ENCODE data around the gene POSTN. TPM values are rescaled to one million over a fixed set of nuclear protein-coding genes. Genes with fewer than 3 reads are reported as not detected.

The POSTN gene, protein sequence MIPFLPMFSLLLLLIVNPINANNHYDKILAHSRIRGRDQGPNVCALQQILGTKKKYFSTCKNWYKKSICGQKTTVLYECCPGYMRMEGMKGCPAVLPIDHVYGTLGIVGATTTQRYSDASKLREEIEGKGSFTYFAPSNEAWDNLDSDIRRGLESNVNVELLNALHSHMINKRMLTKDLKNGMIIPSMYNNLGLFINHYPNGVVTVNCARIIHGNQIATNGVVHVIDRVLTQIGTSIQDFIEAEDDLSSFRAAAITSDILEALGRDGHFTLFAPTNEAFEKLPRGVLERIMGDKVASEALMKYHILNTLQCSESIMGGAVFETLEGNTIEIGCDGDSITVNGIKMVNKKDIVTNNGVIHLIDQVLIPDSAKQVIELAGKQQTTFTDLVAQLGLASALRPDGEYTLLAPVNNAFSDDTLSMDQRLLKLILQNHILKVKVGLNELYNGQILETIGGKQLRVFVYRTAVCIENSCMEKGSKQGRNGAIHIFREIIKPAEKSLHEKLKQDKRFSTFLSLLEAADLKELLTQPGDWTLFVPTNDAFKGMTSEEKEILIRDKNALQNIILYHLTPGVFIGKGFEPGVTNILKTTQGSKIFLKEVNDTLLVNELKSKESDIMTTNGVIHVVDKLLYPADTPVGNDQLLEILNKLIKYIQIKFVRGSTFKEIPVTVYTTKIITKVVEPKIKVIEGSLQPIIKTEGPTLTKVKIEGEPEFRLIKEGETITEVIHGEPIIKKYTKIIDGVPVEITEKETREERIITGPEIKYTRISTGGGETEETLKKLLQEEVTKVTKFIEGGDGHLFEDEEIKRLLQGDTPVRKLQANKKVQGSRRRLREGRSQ
- 93.0 and 97.0 TPM in 2 replicates for total RNA-seq
- long read RNA-seq, transcript POSTN-202 (22 exons, 3,196 nt) = major isoform, 56 of 237 reads
- long read RNA-seq, transcript POSTN-203 (23 exons, 3,373 nt) = minor isoform, 12 of 237 reads
- long read RNA-seq, transcript POSTN-201 (21 exons, 3,071 nt) = minor isoform, 16 of 237 reads
- long read RNA-seq, partial matches to known transcripts = 135 of 237 reads
- long read RNA-seq, other reads (novel, unspliced or antisense) = 11 of 237 reads

DNA sequence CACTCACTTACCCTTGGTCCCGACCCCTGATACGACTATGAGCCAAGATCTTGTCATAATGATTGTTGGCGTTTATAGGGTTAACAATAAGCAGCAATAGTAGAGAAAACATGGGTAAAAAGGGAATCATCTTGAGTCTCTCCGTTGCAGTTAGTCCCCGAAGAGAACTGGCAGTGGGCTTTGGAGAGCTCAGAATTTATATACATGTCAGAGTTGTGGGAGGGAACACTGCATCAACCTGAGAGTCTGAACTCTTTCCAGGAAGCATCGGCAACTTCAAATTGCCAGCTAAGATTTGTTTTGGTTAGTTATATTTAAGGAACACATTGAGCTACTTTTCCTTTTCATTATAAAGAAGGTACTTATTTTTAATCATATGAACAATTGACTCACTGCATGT, at the start of gene POSTN:
POSTN (minus strand) TSS at position 172 of the 400 bp plus-strand sequence; CDS start at position 130, 42 bp downstream.
- peak within 1 kb of the TSS; percentile 86 for H3K4me3 Mint-ChIP-seq
- no peak for DNase-seq (ENCODE audit: low read depth, low spot score)
- H3K36me3 Mint-ChIP-seq (ENCODE audit: low read depth) = no peaks in the 10 kb centered on the region
- H3K27ac Mint-ChIP-seq (ENCODE audit: unreplicated experiment) = peak within 1 kb of the TSS; percentile 84
- peaks cover 70% of the 10 kb centered on the region for H3K4me1 Mint-ChIP-seq
- TF ChIP-seq, protein P1, sequence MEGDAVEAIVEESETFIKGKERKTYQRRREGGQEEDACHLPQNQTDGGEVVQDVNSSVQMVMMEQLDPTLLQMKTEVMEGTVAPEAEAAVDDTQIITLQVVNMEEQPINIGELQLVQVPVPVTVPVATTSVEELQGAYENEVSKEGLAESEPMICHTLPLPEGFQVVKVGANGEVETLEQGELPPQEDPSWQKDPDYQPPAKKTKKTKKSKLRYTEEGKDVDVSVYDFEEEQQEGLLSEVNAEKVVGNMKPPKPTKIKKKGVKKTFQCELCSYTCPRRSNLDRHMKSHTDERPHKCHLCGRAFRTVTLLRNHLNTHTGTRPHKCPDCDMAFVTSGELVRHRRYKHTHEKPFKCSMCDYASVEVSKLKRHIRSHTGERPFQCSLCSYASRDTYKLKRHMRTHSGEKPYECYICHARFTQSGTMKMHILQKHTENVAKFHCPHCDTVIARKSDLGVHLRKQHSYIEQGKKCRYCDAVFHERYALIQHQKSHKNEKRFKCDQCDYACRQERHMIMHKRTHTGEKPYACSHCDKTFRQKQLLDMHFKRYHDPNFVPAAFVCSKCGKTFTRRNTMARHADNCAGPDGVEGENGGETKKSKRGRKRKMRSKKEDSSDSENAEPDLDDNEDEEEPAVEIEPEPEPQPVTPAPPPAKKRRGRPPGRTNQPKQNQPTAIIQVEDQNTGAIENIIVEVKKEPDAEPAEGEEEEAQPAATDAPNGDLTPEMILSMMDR (conservative IDR thresholded peaks at IDR 0.05) = no peak
- no peaks in the 10 kb centered on the region for H3K27me3 Mint-ChIP-seq (ENCODE audit: low read depth)
- no peaks in the 10 kb centered on the region for H3K9me3 Mint-ChIP-seq

DNA sequence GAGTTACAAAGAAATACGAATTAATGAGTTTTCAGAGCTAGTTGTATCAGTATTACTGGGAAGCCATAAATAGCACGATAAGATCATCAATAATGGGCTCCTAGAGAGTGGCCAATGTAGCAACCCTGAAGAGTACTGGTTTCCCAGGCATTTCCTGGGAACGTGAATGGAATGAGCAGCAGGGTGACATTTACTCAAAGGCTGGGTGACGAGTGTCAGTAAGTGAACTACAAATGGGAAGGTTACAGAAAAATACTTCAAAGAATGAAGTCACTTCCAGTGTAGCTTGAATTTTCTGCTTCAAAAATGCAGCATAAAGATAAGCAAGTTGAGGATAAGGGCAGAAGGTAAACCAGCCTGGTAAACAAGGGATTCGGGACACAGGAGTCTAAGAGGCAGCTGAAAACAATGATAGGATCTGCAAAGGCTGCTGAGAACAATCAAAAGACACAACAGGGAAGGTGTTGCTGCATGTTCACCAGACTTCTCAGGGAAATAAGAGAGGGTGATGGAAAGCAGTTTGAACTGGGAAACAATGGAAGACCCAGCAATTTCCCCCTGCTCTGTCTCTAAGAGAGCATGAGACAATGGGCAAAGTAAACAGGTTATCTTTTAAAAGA, 48.6 kb upstream of the POSTN start:
- Mint-ChIP-seq H3K27ac (ENCODE audit: unreplicated experiment) (peak overlapping the region; percentile 21), H3K4me3 (peak overlapping the region; percentile 44)
- no peak for DNase-seq (ENCODE audit: low read depth, low spot score)

DNA sequence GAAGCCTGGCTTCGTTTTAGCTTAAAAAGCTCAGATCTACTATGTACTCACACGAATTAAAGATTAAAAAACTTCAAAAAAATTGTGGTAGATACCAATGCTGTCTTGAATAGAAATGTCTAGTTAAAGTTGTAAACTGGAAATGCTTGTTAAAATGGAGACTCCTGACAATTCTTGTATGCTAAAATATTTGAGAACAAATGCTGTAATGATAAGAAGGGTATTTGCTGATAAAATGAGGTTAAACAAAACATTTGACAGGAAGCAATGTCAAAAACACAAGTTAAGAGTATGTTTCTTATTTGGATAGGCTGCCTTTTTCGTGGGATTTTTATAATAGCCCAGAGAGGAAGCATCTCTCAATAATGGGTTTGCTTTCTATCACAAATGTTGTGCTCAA, 48.0 kb upstream of the POSTN start:
- Mint-ChIP-seq H3K4me3 (peak overlapping the region; percentile 44), H3K4me1 (peaks cover 30% of the 10 kb centered on the region), H3K27ac (ENCODE audit: unreplicated experiment) (no peak overlapping the region), H3K9me3 (peaks cover 5% of the 10 kb centered on the region), H3K36me3 (ENCODE audit: low read depth) (peaks cover 3% of the 10 kb centered on the region), H3K27me3 (ENCODE audit: low read depth) (no peaks in the 10 kb centered on the region)
- TF ChIP-seq, protein P1 (conservative IDR thresholded peaks at IDR 0.05) = no peak
- DNase-seq (ENCODE audit: low read depth, low spot score) = no peak

More for the DNA sequence above, 48.6 kb upstream of the POSTN start:
- H3K27me3 Mint-ChIP-seq (ENCODE audit: low read depth) = no peaks in the 10 kb centered on the region
- TF ChIP-seq, protein P1 (conservative IDR thresholded peaks at IDR 0.05) = no peak
- H3K4me1 Mint-ChIP-seq = peaks cover 27% of the 10 kb centered on the region
- peaks cover 3% of the 10 kb centered on the region for H3K36me3 Mint-ChIP-seq (ENCODE audit: low read depth)
- peaks cover 5% of the 10 kb centered on the region for H3K9me3 Mint-ChIP-seq

DNA sequence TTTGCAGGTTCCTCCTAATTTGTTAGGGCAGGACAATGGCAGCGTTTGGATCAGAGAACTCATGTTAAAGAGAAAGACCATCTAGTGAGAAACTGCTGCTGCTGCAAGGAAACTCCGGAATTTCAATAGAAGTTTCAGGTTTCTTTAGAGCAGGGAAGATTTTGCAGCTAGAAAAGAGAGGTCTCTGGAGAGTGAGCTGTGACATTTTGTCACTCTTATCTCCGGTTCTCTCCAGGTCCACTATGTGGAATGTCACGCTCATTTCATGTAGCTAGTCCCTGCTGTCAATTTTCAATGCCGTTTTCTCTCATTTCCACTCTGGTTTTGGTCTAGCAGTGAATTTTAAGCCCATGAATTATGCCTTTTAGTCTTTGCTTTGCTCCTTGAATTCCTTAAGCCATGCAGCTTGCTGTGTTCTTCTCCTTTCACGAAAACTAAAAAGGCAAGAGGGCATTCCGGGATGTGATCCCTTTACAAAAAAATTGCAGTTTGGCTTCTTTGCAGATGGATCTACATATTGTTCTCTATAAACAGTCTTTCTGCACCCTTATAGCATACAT, 46.7 kb upstream of the POSTN start:
- H3K9me3 Mint-ChIP-seq = no peaks in the 10 kb centered on the region
- DNase-seq (ENCODE audit: low read depth, low spot score) = no peak
- no peaks in the 10 kb centered on the region for H3K27me3 Mint-ChIP-seq (ENCODE audit: low read depth)
- no peak overlapping the region for H3K4me3 Mint-ChIP-seq
- peak overlapping the region; percentile 40 for H3K27ac Mint-ChIP-seq (ENCODE audit: unreplicated experiment)
- H3K36me3 Mint-ChIP-seq (ENCODE audit: low read depth) = peaks cover under 1% of the 10 kb centered on the region
- peaks cover 38% of the 10 kb centered on the region for H3K4me1 Mint-ChIP-seq
- TF ChIP-seq, protein P1 (conservative IDR thresholded peaks at IDR 0.05) = no peak

DNA sequence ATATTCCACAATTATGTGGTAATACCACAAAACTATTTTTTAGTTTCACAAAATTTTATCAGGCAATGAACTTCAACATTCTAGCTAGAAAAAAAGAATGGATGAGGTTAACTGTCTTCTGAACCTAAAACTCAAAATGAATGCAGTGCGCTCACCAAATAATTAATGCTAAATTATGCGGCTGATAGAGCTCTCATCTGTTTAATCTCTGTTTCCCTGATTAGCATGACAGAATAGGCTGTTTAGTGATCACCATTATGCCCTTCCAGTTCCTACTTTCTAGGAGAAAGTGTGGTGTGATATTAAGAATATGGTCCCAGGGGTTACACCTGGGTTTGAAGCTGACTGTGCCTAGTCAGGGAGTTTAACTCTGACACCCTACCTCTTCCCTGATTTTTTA, 42.8 kb upstream of the POSTN start:
- Mint-ChIP-seq H3K9me3 (no peaks in the 10 kb centered on the region), H3K27me3 (ENCODE audit: low read depth) (no peaks in the 10 kb centered on the region), H3K4me1 (peaks cover 26% of the 10 kb centered on the region), H3K36me3 (ENCODE audit: low read depth) (no peaks in the 10 kb centered on the region), H3K27ac (ENCODE audit: unreplicated experiment) (peak overlapping the region; percentile 58), H3K4me3 (no peak overlapping the region)
- TF ChIP-seq, protein P1 (conservative IDR thresholded peaks at IDR 0.05) = no peak
- no peak for DNase-seq (ENCODE audit: low read depth, low spot score)
